CD8-positive, alpha-beta memory T cell (primary cell): ENCODE data around the gene LRP5. TPM values are rescaled to one million over a fixed set of nuclear protein-coding genes. Genes with fewer than 3 reads are reported as not detected.
A peak's percentile ranks its signal among the peaks of the same experiment; 100 is the strongest.

Source experiments
- CTCF ChIA-PET: fragments of 350-600 bp; sonication (Branson Sonifier 250); formaldehyde crosslinking; loops from one replicate; lab custom pipeline; 2021; ENCODE audit warnings: antibody characterized with exemption; lab: Charles Lee
- POLR2A ChIA-PET: fragments of 350-600 bp; sonication (Branson Sonifier 250); formaldehyde crosslinking; loops from one replicate; lab custom pipeline; 2021; ENCODE audit warnings: antibody characterized with exemption; lab: Charles Lee
- DNase-seq, 5 donors: peaks; one replicate each; pipeline versions ENCODE4 v3.0.0 to v3.0.0-alpha.2; 2020 to 2022; ENCODE audit warnings: mixed read lengths in 1 of 5
- H3K27ac ChIP-seq: one replicate; pipeline ENCODE4 v1.7.0; 2013; ENCODE audit warnings: low read depth, mild to moderate bottlenecking, low read length, moderate library complexity
- H3K27me3 ChIP-seq: 2 replicates; pipeline ENCODE4 v1.7.0; 2013; ENCODE audit warnings: low read length, mild to moderate bottlenecking; ENCODE audit not compliant: insufficient read depth, poor library complexity, severe bottlenecking
- H3K36me3 ChIP-seq: 2 replicates; pipeline ENCODE4 v1.7.0; 2013; ENCODE audit warnings: mild to moderate bottlenecking, low read length, moderate library complexity; ENCODE audit not compliant: insufficient read depth
- H3K4me1 ChIP-seq: 2 replicates; pipeline ENCODE4 v1.7.0; 2013; ENCODE audit warnings: mild to moderate bottlenecking, low read length, moderate library complexity; ENCODE audit not compliant: insufficient read depth
- H3K4me3 ChIP-seq: 2 replicates; pipeline ENCODE4 v1.7.0; 2013; ENCODE audit warnings: mild to moderate bottlenecking, low read length
- H3K9me3 ChIP-seq: 2 replicates; pipeline ENCODE4 v1.7.0; 2013; ENCODE audit warnings: mild to moderate bottlenecking, low read length
- H3K27ac Mint-ChIP-seq, 8 donors: one replicate each; pipeline ENCODE4 v1.8.0; 2020 to 2021; ENCODE audit warnings: mixed read lengths in 8 of 8, mild to moderate bottlenecking in 6 of 8, inconsistent platforms in 3 of 8, moderate library complexity in 3 of 8
- H3K27me3 Mint-ChIP-seq, 2 donors: one replicate each; pipeline ENCODE4 v1.8.0; 2020 to 2021; ENCODE audit warnings: mixed read lengths in 2 of 2, mild to moderate bottlenecking in 1 of 2, moderate library complexity in 1 of 2
- H3K36me3 Mint-ChIP-seq, 3 donors: one replicate each; pipeline ENCODE4 v1.8.0; 2020 to 2021; ENCODE audit warnings: mixed read lengths in 3 of 3, inconsistent platforms in 1 of 3, mild to moderate bottlenecking in 1 of 3
- H3K4me1 Mint-ChIP-seq, 3 donors: one replicate each; pipeline ENCODE4 v1.8.0; 2020 to 2021; ENCODE audit warnings: mixed read lengths in 3 of 3, inconsistent platforms in 1 of 3, mild to moderate bottlenecking in 1 of 3
- H3K4me3 Mint-ChIP-seq, 7 donors: one replicate each; pipeline ENCODE4 v1.8.0; 2020 to 2021; ENCODE audit warnings: mixed read lengths in 7 of 7, mild to moderate bottlenecking in 6 of 7, moderate library complexity in 4 of 7, inconsistent platforms in 2 of 7
- H3K9me3 Mint-ChIP-seq, 5 donors: one replicate each; pipeline ENCODE4 v1.8.0; 2020 to 2022; ENCODE audit warnings: mixed read lengths in 5 of 5, mild to moderate bottlenecking in 3 of 5, moderate library complexity in 2 of 5, inconsistent platforms in 1 of 5
- polyA plus RNA-seq: library from polyadenylated mRNA; unstranded; fragments of 300-500 nt; fragmentation: Illumina TruSeq; gene quantifications from one replicate; pipeline ENCODE4 v1.2.3, GENCODE V29; 2021
- total RNA-seq, 2 experiments: library from RNA; stranded (reverse); gene quantifications; one replicate each; pipeline ENCODE4 v1.2.3, GENCODE V29; 2021

The LRP5 gene
- total and polyA plus RNA-seq, 3 experiments from 2014 or later = 0.68 to 9.9 (median 7.5) TPM

GRCh38 chr11:68370211-68371111, 58.1 kb downstream of the LRP5 start:
- no peaks in the 10 kb centered on the region for H3K4me1 Mint-ChIP-seq
- Histone ChIP-seq H3K27me3 (no peaks in the 10 kb centered on the region), H3K4me3 (no peak overlapping the region), H3K9me3 (no peaks in the 10 kb centered on the region), H3K27ac (no peak overlapping the region), H3K36me3 (no peaks in the 10 kb centered on the region), H3K4me1 (no peaks in the 10 kb centered on the region)
- no peaks in the 10 kb centered on the region for H3K36me3 Mint-ChIP-seq
- peak overlapping the region in 1 of 8 donors; percentile 7 for H3K27ac Mint-ChIP-seq
- peaks cover 0 to 3% of the 10 kb centered on the region in 2 donors for H3K27me3 Mint-ChIP-seq
- ChIA-PET POLR2A (no interaction called here), CTCF (interaction anchor here (1.3 kb wide), 1 partner anchor 13 kb away, joined by 3 read pairs; no protein-coding TSS in a partner anchor)
- DNase-seq = no peak
- no peak overlapping the region for H3K4me3 Mint-ChIP-seq
- H3K9me3 Mint-ChIP-seq = no peaks in the 10 kb centered on the region

DNA sequence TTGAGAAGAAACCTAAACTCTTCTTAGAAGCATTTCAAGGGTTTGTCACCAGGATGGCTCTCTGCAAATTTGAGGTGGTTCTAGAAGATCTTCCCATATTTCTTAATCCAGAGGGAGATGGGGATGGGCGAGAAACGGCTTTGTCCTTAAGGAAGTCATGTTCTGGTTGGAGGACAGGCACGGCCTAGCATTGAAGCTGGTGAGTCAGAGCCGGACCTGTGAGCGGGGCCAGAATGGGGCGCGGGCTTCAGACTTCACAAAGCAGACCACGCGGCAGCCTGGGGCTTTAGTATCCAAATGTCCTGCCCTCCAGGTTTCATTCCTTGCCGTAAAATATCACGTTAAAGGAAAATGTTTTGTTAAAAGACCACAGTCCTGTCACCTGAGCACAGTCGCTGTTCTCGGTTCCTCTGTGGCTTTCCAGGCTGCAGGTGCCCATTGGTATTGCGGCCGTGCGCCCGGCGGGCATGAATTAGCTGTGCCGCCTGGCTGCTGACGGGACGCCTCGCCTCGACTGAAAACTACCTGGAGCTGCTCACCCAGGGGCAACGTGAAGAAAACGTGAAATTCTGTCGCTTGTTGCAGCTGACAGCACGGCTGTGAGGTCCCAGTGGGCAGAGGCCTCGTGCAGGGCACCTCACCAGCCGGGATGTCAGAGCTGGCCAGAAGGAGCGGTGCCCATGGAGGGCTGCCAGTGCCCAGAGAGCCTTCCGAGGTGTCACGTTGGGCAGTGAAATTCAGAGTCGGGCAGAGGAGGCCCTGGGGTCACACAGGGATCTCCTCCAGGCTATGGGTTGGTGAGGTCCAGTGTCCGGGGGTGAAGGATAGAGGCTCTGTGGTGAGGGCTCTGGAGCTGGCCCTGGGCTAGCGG, 59.0 kb downstream of the LRP5 start:
- POLR2A ChIA-PET = no interaction called here
- no peaks in the 10 kb centered on the region for H3K27me3 ChIP-seq
- H3K9me3 Mint-ChIP-seq = no peaks in the 10 kb centered on the region
- H3K36me3 Mint-ChIP-seq = no peaks in the 10 kb centered on the region
- DNase-seq = no peak
- H3K9me3 ChIP-seq = no peaks in the 10 kb centered on the region
- H3K4me3 Mint-ChIP-seq = no peak overlapping the region
- no peaks in the 10 kb centered on the region for H3K4me1 ChIP-seq
- peak overlapping the region in 2 of 8 donors; percentile 7 to 22 for H3K27ac Mint-ChIP-seq
- no peaks in the 10 kb centered on the region for H3K36me3 ChIP-seq
- CTCF ChIA-PET = interaction anchor here (1.3 kb wide), 1 partner anchor 12 kb away, joined by 3 read pairs; no protein-coding TSS in a partner anchor
- H3K27me3 Mint-ChIP-seq = peaks cover 0 to 3% of the 10 kb centered on the region in 2 donors
- H3K27ac ChIP-seq = no peak overlapping the region
- no peak overlapping the region for H3K4me3 ChIP-seq
- H3K4me1 Mint-ChIP-seq = no peaks in the 10 kb centered on the region

DNA sequence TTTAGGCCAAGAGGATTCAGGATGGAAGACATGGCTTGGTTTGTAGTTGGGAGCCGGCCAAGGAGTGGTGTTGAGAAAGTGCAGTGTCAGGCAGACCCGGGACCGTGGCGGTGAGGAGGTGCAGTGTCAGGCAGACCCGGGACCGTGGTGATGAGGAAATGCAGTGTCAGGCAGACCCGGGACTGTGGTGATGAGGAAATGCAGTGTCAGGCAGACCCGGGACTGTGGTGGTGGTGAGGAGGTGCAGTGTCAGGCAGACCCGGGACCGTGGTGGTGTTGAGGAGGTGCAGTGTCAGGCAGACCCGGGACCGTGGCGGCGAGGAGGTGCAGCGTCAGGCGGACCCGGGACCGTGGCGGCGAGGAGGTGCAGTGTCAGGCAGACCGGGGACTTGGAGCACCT, 59.7 kb downstream of the LRP5 start:
- no peaks in the 10 kb centered on the region for H3K4me1 Mint-ChIP-seq
- H3K27ac Mint-ChIP-seq = no peak overlapping the region
- no peak for DNase-seq
- H3K4me3 Mint-ChIP-seq = no peak overlapping the region
- Histone ChIP-seq H3K27ac (no peak overlapping the region), H3K27me3 (no peaks in the 10 kb centered on the region), H3K9me3 (no peaks in the 10 kb centered on the region), H3K36me3 (no peaks in the 10 kb centered on the region), H3K4me3 (no peak overlapping the region), H3K4me1 (no peaks in the 10 kb centered on the region)
- H3K27me3 Mint-ChIP-seq = peaks cover 0 to 3% of the 10 kb centered on the region in 2 donors
- H3K9me3 Mint-ChIP-seq = no peaks in the 10 kb centered on the region
- CTCF ChIA-PET = interaction anchor here (1.3 kb wide), 1 partner anchor 11 kb away, joined by 3 read pairs; no protein-coding TSS in a partner anchor
- no peaks in the 10 kb centered on the region for H3K36me3 Mint-ChIP-seq
- POLR2A ChIA-PET = no interaction called here

- Histone ChIP-seq H3K4me1 (no peaks in the 10 kb centered on the region), H3K4me3 (no peak overlapping the region), H3K27ac (no peak overlapping the region), H3K9me3 (no peaks in the 10 kb centered on the region), H3K36me3 (no peaks in the 10 kb centered on the region), H3K27me3 (no peaks in the 10 kb centered on the region)
- CTCF ChIA-PET = no interaction called here
- DNase-seq = no peak
- Mint-ChIP-seq H3K27me3 (peaks cover 0 to 3% of the 10 kb centered on the region in 2 donors), H3K27ac (peak overlapping the region in 1 of 8 donors; percentile 43), H3K4me1 (no peaks in the 10 kb centered on the region), H3K4me3 (no peak overlapping the region), H3K9me3 (no peaks in the 10 kb centered on the region), H3K36me3 (no peaks in the 10 kb centered on the region)
- POLR2A ChIA-PET = no interaction called here
These were observed 60.2 kb downstream of the LRP5 start for GRCh38 chr11:68372625-68373024.

DNA sequence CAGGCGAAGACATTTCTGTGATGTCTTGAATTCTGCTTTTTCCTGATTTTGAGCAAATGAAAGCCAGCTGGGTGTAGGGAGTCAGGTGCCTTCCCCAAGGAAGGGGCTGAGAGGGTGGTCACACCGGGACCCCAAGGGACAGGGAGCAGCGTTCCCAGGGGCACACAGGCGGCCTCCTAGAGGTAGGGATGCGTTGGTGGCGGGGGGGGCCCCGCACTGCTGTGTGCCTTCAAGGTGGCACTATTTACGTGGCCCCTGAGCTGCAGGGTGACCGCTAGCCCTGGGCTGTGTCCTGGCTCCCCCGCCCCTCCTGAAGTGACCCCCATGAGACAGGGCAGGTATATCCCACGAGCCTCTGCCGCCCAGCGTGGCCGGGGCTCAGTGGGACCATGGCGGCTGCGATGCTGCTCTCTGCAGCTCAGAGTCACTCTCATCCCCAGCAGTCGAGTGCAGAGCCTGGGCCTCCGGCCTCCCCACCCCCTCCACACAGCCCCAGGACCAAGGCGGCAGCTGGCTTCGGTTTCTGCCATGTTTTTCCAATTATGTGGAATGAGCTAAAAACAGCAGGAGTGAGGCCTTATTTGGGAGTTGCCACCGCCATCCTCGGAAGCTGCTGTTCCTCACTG, 60.9 kb downstream of the LRP5 start:
- POLR2A ChIA-PET = no interaction called here

DNA sequence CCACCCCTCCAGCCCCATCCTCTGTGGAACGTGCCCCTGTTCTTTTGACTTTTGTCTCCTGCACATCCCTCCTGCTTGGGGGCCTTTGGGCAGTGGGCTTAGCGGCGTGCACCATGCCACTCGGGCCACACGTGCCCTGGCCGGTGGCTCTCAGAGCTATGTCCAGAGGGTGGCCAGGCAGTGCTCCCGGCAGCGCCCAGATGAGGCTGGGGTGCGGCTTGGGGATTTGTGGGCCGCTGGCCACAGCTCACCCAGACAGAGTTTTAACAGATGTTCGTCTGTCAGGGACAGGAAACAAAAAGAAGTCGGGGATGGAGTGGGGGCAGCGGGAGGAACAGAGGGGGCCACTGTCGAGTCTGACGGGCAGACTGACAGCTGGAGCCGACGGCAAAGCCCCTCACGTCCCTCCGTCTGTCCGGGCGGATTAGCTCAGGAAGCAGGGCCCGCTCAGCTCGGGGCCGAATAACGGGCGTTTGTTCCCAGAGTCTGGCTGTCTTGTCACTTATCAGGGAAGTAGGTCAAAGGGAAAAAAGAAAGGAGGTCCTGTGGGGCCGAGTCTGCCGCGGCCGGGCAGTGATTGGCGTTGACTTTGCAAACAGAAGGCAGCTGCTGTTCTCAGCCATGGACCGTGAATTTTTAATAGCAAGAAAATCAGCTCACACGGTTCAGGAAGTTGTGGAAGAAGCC, 61.6 kb downstream of the LRP5 start:
- peak overlapping the region in 1 of 8 donors; percentile 75 for H3K27ac Mint-ChIP-seq
- H3K27ac ChIP-seq = no peak overlapping the region
- no peaks in the 10 kb centered on the region for H3K36me3 Mint-ChIP-seq
- POLR2A ChIA-PET = no interaction called here
- no peaks in the 10 kb centered on the region for H3K9me3 ChIP-seq
- no peaks in the 10 kb centered on the region for H3K27me3 ChIP-seq
- CTCF ChIA-PET = interaction anchor here (1.6 kb wide), 1 partner anchor 9 kb away, joined by 5 read pairs; no protein-coding TSS in a partner anchor
- no peak overlapping the region for H3K4me3 Mint-ChIP-seq
- H3K27me3 Mint-ChIP-seq = peaks cover 0 to 3% of the 10 kb centered on the region in 2 donors
- no peak for DNase-seq
- H3K4me1 Mint-ChIP-seq = no peaks in the 10 kb centered on the region
- no peaks in the 10 kb centered on the region for H3K9me3 Mint-ChIP-seq
- no peak overlapping the region for H3K4me3 ChIP-seq
- no peaks in the 10 kb centered on the region for H3K36me3 ChIP-seq
- no peaks in the 10 kb centered on the region for H3K4me1 ChIP-seq

More for the DNA sequence above, 60.9 kb downstream of the LRP5 start:
- Mint-ChIP-seq H3K4me3 (no peak overlapping the region), H3K27ac (peak overlapping the region in 1 of 8 donors; percentile 65), H3K9me3 (no peaks in the 10 kb centered on the region), H3K4me1 (no peaks in the 10 kb centered on the region), H3K36me3 (no peaks in the 10 kb centered on the region), H3K27me3 (peaks cover 0 to 3% of the 10 kb centered on the region in 2 donors)
- CTCF ChIA-PET = interaction anchor here (1.6 kb wide), 1 partner anchor 10 kb away, joined by 5 read pairs; no protein-coding TSS in a partner anchor
- H3K4me1 ChIP-seq = no peaks in the 10 kb centered on the region
- H3K36me3 ChIP-seq = no peaks in the 10 kb centered on the region
- no peak overlapping the region for H3K27ac ChIP-seq
- H3K27me3 ChIP-seq = no peaks in the 10 kb centered on the region
- no peak for DNase-seq
- H3K4me3 ChIP-seq = no peak overlapping the region
- H3K9me3 ChIP-seq = no peaks in the 10 kb centered on the region

- Mint-ChIP-seq H3K4me3 (no peak overlapping the region), H3K27me3 (peaks cover 0 to 3% of the 10 kb centered on the region in 2 donors), H3K4me1 (no peaks in the 10 kb centered on the region), H3K36me3 (no peaks in the 10 kb centered on the region), H3K9me3 (no peaks in the 10 kb centered on the region), H3K27ac (no peak overlapping the region)
- ChIA-PET CTCF (interaction anchor here (1.6 kb wide), 1 partner anchor 9 kb away, joined by 5 read pairs; no protein-coding TSS in a partner anchor), POLR2A (no interaction called here)
- H3K4me3 ChIP-seq = no peak overlapping the region
- H3K36me3 ChIP-seq = no peaks in the 10 kb centered on the region
- no peaks in the 10 kb centered on the region for H3K9me3 ChIP-seq
- DNase-seq = no peak
- no peaks in the 10 kb centered on the region for H3K27me3 ChIP-seq
- H3K4me1 ChIP-seq = no peaks in the 10 kb centered on the region
- no peak overlapping the region for H3K27ac ChIP-seq
These were observed 62.1 kb downstream of the LRP5 start for GRCh38 chr11:68374531-68374930.
